ENCODE measurements around the gene LPIN1.
A peak's percentile ranks its signal among the peaks of the same experiment; 100 is the strongest.
"Not testable (repeated sequence)": the region's sequence is repeated elsewhere in the genome, so short reads cannot be mapped to it uniquely, and the experiment has no call there.

LPIN1 gene

DNA sequence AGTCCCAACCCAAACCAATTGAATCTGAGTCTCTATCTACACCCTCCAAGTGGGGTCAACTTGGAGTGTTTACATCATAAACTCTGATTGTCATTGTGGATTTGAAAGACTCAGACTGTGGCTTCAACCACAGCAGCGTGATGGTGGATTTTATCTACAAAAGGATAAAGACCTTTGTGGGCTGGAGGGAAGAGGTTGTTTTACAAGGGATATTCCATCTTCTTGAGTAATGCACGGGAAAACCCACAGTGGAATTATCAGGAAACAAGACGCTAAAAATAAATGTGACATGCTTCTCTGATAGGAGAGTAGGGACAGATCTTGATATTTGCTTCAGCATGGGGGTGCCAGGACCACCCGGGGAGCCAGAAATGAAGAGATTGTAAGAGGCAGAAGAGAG lies 93.5 kb downstream of the LPIN1 start:
- TF ChIP-seq, protein P1, sequence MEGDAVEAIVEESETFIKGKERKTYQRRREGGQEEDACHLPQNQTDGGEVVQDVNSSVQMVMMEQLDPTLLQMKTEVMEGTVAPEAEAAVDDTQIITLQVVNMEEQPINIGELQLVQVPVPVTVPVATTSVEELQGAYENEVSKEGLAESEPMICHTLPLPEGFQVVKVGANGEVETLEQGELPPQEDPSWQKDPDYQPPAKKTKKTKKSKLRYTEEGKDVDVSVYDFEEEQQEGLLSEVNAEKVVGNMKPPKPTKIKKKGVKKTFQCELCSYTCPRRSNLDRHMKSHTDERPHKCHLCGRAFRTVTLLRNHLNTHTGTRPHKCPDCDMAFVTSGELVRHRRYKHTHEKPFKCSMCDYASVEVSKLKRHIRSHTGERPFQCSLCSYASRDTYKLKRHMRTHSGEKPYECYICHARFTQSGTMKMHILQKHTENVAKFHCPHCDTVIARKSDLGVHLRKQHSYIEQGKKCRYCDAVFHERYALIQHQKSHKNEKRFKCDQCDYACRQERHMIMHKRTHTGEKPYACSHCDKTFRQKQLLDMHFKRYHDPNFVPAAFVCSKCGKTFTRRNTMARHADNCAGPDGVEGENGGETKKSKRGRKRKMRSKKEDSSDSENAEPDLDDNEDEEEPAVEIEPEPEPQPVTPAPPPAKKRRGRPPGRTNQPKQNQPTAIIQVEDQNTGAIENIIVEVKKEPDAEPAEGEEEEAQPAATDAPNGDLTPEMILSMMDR (IDR thresholded peaks at IDR 0.05; ENCODE audit: low read depth, low read length) = no peak
- H3K4me3 ChIP-seq (replicated peaks in 1 of 2; ENCODE audit: low read depth in 2 of 2, low read length in 2 of 2) = no peak overlapping the region
- DNase-seq (ENCODE audit: low read depth in 2 of 2) = no peak

GRCh38 chr2:11842336-11842735 lies 95.9 kb downstream of the LPIN1 start:
- DNase-seq (ENCODE audit: low read depth in 2 of 2) = peak in 1 of 2 donors; percentile 42
- TF ChIP-seq, protein P1 (IDR thresholded peaks at IDR 0.05; ENCODE audit: low read depth, low read length) = no peak
- no peak overlapping the region for H3K4me3 ChIP-seq (replicated peaks in 1 of 2; ENCODE audit: low read depth in 2 of 2, low read length in 2 of 2)

DNA sequence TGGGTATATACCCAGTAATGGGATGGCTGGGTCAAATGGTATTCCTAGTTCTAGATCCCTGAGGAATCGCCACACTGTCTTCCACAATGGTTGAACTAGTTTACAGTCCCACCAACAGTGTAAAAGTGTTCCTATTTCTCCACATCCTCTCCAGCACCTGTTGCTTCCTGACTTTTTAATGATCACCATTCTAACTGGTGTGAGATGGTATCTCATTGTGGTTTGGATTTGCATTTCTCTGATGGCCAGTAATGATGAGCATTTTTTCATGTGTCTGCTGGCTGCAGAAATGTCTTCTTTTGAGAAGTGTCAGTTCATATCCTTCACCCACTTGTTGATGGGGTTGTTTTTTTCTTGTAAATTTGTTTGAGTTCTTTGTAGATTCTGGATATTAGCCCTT lies 98.4 kb downstream of the LPIN1 start:
- H3K4me3 ChIP-seq (replicated peaks in 1 of 2; ENCODE audit: low read depth in 2 of 2, low read length in 2 of 2); DNase-seq (ENCODE audit: low read depth in 2 of 2): not testable (repeated sequence)

DNA sequence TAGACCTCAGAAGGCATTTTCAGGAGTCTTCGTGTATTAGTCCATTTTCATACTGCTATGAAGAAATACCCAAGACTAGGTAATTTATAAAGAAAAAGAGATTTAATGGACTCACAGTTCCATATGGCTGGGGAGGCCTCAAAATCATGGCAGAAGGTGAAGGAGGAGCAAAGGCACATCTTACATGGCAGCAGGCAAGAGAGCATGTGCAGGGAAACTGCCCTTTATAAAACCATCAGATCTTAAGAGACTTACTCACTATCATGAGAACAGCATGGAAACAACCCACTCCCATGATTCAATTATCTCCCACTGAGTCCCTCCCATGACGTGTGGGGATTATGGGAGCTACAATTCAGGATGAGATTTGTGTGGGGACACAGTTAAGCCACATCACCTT lies 101.5 kb downstream of the LPIN1 start:
- DNase-seq (ENCODE audit: low read depth in 2 of 2); H3K4me3 ChIP-seq (replicated peaks in 1 of 2; ENCODE audit: low read depth in 2 of 2, low read length in 2 of 2): not testable (repeated sequence)

DNA sequence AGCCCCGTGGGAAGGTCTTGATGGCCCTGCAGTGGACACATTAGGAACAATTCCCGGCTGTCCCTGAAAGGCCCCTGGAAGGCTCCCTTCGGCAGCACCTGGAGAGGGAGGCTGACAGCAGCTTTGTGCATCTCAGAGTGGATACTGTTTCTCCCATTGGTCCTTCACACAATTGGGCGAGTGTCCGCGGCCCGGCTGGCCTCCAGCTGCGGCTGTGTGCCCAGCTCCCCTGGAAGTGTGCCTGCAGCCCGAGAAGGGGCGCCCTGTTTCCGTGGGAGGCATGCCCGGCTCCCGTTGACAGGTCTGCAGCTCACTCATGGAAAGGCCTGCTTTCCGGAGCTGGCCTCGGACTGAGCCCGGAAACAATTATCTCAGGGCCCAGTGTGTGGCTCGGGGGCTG lies 103.7 kb downstream of the LPIN1 start:
- H3K4me3 ChIP-seq (replicated peaks in 1 of 2; ENCODE audit: low read depth in 2 of 2, low read length in 2 of 2) = no peak overlapping the region
- no peak for DNase-seq (ENCODE audit: low read depth in 2 of 2)
- TF ChIP-seq, protein P1 (IDR thresholded peaks at IDR 0.05; ENCODE audit: low read depth, low read length) = no peak

DNA sequence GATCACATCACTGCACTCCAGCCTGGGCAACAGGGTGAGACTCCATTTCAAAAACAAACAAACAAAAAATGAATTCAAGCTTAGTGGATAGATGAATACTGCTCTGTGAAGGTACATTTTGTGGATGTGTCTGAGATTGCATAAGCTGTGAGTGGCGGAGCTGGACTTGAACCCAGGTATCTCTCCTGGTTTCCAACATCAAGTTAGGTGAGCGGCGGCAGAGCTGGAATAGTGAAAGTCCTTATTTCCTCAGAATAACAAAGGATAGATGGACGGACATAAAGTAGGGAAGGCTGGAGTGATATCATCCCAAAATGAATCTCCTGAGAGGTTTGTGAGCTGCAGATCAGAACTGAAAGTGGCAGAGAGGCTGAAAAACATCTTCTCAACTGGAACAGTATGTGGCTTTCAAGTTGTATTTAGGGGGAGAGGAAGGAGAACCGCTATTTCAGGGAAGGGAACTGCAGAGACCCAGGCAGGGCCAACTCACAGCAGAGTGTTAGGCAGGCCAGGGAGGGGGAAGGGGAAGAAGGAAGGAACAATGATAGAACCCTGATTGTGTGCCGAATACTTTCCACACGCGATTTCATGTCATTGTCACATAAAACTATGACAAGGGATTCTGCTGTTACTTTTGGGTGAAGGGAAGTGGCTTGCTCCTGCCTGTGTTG lies 106.2 kb downstream of the LPIN1 start:
- no peak for DNase-seq (ENCODE audit: low read depth in 2 of 2)
- no peak overlapping the region for H3K4me3 ChIP-seq (replicated peaks in 1 of 2; ENCODE audit: low read depth in 2 of 2, low read length in 2 of 2)
- TF ChIP-seq, protein P1 (IDR thresholded peaks at IDR 0.05; ENCODE audit: low read depth, low read length) = no peak

DNA sequence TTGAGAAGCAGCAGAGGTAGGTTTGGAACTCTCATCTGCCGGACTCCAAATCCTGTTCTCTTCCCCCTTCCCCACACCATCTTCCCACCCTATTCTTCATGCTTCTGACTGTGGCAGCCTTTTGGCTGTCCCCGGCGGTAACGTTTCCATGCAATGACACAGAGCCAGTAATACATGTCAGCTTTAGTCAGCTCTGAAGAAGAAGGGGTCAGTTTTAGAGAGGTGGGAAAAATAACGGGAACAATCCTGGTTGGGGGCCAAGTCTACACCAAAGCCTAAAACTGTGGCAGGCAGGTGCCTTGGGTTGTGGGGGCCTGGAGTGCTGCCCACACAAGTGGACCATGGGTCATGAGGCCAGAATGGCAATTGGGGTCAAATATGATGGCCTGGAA lies 106.8 kb downstream of the LPIN1 start:
- H3K4me3 ChIP-seq (replicated peaks in 1 of 2; ENCODE audit: low read depth in 2 of 2, low read length in 2 of 2) = no peak overlapping the region
- no peak for DNase-seq (ENCODE audit: low read depth in 2 of 2)
- TF ChIP-seq, protein P1 (IDR thresholded peaks at IDR 0.05; ENCODE audit: low read depth, low read length) = no peak

GRCh38 chr2:11855064-11855760 lies 108.8 kb downstream of the LPIN1 start:
- no peak overlapping the region for H3K4me3 ChIP-seq (replicated peaks in 1 of 2; ENCODE audit: low read depth in 2 of 2, low read length in 2 of 2)
- no peak for DNase-seq (ENCODE audit: low read depth in 2 of 2)
- TF ChIP-seq, protein P1 (IDR thresholded peaks at IDR 0.05; ENCODE audit: low read depth, low read length) = no peak
